SHP77 treated with DMSO at 0.1 percent for 48 hours (cell line): Measurements from ENCODE around the gene MYMK.

ENCODE experiments used
- DNase-seq: peaks from one replicate; lab custom pipeline; 2025; lab: John Stamatoyannopoulos, UW

MYMK gene

DNA sequence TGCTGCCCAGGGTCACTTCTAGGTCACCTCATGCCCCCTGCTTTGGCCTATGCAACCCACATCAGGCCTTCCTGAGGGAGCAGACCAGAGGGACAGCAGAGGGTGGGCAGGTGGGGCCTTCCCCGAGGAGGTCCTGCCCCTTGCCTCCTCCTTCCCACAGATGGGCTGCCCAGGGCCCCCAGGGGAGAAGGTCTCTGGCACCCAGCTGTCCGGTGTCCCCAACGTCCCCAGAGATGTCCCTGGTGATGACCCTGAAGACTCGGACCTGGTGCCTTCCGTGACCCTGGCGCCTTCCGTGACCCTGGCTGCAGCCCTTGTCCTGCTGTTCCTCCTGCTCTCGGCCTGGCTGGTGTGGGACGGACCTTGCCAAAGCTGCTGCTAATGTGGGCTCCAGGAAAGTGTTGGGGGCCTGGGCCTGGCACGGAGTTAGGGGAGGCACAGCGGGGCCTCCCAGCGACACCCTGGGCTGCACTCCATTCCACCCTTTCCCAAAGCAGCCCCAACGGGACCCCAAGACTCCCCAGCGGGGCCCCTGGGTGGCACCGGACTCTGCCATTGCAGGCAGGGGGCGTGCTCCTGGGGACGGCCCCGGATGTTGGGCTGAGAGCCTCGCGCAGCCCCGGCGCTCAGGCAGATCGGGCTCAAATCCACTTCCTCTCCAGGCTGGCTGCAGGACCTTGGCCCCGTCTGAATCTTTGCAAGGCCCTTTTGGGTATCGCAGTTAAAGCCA lies 39.1 kb downstream of the MYMK start:
- DNase-seq, result no peak

DNA sequence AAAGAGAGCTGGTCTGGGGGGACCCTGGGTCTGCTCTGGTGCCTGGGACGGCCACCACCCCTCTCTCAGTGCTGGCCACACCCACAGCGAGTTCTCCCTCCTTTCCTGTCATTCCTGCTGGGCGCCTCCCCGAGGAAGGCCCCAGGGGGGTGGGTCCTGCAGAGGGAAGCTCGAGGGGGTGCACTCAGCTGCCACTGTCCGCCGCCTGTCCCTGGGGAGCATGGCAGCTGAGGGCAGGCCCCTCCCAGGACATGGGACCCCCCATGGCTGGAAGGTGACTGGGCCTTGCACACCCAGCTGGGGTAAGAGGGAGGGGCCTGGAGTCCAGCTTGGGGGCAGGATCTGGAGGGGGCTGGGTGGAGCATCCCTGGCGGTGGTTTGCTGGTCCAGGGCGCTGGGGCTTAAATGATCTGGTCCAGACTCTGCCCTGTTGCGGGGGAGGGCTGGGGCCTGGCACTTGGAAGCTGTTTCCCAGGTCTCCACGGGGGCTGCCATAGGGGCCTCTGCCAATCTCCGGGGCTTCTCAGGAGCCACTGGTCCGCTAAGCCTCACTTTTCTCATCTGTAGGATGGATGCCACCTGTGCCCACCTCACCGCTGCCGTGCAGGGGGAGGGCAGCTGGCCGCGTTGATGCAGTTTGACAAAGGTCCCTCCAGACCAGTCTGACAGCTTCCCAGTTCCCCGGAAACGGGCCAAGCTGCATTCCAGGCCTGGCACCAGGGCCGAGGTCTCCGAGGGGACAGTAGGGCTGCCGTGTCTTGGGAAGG lies 39.9 kb downstream of the MYMK start:
- DNase-seq, result no peak

DNA sequence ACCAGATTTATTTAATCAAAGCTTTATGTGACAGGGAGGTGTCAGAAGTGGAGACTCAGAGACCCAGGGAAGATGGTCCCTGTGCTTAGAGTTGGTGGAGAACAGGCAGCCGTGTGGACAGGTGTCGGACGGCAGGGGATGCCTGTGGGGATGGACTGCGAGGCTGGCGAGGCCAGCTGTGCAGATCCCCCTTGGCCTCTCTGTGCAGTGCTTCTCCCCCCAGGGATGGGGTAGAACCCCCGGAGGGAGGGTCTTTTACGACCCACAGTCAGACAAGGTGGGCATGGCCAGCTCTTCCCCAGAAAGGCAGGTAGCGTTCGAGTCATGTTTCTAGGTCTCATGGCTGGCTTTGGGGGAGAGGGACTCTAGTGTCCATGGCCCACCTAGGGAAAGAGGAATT lies 41.1 kb downstream of the MYMK start:
- no peak for DNase-seq

DNA sequence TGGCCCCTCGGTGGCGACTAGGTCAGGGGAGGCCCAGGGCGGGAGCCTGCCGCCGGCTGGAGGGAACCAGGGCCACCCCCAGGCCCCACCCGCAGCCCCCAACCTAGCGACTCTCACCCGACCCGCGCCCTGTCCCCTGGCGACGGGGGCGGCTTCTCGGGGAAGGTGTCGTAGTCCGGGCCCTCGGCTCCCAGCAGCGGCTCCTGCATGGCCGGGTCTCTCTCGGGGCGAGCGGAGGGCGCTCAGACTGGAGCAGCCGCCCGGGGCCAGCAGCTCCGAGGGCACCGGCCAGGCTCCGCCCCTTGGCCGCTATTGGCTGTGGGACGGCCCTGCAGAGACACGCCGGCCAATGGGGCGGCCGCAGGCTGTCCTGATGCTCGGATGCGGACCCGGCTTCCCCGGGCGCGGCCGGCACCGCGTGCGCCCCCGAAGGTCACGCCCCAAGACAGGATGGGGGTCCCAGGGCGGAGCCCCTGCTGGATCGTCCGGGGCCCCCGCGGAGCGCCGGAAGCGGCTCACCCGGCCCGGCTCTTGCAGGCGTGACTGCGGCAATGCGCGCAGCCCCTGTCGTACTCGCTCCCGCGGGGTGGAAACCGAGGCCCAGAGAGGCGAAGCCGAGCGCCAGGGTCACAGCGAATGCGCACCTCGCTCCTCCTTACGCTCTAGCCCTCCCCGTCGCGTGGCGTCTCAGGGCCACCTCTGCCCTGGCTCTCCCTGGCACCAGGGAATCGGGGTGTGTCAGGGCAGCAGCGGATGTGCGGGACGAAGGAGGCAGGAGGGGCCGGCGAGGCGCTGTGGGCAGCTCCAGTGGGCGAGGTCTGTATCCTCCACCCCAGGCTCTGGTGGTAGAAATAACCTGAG lies 45.7 kb downstream of the MYMK start, which contains the start of gene SLC2A6:
SLC2A6 (minus strand) TSS at position 249 of the 861 bp plus-strand sequence; CDS start at position 209, 40 bp downstream.
- DNase-seq, result peak; percentile 40

DNA sequence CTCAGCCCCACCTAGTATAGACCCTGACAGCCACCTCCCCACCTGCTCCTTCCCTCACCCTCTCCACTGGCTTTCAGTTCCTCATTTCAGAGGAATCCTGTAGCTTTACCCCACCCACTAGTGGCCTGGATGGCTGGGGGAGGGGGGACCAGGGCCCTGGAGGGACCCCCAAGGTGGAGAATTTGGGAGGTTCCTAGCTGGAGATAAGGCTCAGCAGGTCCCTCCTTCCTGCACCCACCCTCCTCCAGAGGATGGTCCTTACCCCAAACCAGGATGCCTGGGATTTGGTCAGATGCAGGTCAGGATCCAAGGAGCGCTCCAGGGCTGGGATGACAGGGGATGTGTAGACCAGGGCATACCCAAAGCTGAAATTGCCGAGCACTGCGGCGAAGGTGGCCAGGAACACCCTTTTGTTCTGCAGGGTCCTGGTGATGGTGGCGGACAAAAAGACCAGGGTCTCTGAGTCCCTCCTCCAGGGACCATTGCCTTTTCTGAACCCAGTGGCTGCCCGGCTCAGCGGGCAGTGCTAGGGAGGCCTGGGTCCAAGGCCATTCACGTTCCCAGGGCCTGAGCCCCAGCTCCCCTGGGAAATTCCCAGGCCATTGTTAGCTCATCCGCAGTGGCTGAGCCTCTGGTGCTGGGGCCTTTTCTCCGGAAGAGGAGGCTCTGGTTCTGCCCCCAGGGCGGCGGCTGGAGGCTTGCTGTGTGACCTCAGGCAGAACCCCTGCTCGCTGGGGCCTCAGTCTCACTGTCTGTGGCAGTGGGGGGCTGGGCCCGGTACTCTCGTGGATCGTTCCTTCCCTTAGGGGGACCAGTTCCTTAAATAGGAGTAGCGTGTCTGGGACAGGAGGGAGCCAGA lies 46.5 kb downstream of the MYMK start:
- no peak for DNase-seq

DNA sequence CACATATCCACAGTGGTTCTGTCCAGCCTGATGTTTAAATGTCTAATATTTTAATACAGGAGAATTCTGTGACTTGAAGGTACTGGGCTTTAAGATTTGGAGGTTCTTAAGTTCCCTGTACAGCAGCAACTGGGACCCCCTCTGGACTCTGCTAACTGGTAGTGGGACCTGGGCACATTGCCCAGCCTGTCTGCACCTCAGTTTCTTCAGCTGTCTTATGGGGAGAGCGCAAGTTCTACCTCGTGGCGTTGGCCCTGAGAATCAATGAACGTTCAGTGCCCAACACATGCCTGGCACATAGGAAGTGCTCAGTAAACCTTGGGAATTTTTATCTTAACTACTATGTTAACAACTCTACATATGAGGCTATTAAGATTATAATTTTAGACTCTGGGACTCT lies 47.3 kb downstream of the MYMK start:
- DNase-seq, result no peak

DNA sequence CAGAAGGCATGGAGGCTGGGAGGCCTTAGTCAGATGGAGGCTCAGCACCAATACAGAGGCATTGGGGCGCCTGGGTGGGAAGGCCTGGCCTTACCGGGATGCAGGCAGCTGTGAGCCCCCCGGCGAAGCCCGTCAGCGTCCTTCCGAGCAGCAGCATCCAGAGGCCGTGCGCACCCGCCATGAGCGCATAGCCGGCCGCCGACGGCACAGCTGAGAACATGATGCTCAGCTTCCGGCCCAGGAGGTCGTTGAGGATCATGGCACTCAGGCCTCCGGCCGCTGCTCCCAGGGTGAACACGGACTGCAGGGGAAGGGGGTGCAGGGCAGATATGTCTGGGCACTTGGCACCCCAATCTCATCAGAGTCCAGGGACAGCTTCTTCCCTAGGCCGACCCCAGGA lies 47.8 kb downstream of the MYMK start:
- DNase-seq, result no peak

DNA sequence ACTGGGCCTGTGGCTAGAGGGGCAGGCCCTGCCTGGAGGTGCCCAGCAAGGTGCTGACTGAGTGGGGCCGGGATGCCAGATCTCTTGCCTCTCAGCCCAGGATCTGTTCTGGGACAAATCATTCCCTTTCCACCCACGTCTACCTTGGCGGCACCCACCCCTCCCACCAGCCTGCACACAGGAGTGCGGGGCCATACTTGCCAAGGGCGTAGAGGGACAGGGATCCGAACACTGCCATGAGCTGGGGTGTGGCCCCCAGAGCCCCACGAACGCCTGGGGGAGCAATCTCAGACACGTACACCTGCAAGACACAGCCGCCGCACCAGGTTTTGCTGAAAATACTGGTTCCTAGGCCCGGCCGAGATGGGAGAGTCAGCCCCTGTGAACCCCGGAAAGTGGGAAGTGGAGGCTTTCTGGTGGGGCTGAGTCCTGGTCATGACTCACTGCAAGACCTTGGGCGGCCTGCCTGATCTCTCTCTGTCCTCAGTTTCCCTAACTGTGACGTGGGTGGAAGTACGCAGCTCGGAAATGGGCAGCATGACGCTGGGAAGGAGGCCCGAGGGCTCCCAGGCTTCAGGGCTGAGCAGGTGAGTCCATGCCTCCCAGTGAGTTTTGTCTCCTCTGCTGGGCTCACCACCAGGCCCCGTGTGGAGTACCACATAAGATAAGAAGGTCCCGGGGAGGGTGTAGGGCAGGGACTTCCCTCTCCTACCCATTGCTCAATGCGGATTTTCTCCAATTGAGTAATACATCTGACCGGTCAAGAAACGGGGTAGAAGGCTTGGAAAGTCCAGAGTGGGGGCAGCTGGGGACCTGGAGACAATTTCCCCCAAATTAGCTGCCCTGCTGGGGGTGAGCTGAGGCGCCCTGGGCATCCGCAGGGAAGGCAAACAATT lies 48.5 kb downstream of the MYMK start:
- no peak for DNase-seq

DNA sequence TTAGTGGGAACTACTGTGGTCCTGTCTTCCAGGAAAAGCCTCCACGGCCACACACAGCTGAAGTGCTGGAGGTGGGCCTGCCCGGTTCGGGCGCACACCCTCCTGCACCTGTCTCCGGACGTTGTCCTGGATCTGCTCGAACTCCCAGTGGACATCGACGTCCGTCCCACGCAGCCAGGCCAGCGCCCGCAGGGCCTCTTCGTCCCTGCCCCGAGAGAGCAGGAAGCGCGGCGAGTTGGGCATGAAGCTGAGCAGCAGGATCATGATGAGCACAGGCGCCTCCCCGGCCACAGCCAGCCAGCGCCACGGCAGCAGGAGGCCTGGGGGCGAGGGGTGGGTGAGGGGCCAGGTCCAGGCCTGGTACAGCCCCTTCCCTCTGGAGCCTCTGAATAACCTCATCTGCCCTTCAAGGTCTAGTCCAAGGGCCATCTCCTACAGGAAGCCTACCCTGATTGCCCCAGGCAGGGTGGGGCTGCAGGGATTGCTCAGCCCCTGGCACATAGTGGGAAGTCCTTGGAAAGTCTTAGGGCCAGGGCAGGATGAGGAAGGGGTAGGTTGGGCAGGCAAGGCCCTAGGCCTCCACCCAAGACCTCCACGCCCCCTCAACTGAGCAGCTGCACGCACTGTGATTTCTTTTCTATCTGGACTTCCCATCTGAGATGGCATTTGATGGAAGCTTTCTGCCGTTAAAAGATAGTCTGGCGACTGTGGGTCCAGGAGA lies 49.3 kb downstream of the MYMK start:
- no peak for DNase-seq

DNA sequence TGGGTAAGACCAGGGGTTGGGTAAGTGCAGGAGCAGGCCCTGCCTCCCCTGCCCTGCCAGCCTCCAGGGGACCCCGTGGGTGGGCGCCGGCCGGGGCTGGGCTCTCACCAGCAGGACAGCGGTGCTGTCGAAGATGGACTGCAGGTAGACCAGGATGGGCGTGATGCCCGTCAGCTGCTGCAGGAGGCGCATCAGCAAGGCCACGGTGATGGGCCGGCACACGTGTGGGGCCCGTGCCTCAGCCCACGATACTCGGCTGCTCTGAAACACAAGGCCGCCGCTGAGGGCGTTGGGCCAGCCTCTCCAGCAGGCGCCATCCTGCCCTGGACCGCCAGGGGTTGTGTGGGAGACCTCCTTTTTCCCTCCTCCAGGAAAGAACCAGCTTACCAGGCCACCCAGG lies 49.9 kb downstream of the MYMK start:
- DNase-seq, result no peak

DNA sequence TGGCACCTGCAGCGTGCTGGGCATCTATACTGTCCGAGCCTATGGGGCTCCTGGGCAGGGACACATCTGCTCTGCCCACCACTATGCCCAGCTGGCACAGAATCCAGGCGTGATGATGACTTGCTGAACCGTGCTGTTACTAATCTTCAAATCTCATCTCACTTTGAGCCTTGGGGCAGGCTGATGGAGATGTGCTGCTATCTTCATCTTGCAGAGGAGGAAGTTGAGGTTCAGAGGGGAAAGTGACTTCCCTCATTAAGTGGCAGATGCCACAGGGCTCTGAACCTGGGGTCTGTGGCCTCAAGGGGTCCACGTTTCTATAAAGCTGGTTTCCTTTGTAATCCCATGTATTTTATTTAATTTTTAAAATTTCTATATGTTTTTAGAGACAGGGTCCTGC lies 50.5 kb downstream of the MYMK start:
- no peak for DNase-seq

DNA sequence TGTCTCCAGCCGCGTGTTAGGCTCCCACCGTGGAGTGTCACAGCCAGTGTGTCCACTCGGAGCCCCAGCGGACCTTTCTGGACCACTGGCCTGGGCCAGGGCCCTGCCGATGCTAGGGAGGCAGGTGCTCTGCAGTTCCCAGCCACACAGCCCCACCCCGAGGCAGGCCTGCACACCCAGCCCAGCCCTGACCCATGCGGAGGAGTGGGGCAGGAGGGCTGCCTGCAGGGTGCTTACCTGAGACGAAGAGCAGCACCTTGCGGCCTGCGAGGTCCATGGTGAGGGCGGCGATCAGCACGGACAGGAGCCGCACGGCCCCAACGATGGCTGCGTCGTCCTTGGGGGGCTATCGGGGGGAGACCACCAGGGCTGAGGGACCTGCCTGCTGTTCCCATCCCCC lies 51.0 kb downstream of the MYMK start:
- no peak for DNase-seq

DNA sequence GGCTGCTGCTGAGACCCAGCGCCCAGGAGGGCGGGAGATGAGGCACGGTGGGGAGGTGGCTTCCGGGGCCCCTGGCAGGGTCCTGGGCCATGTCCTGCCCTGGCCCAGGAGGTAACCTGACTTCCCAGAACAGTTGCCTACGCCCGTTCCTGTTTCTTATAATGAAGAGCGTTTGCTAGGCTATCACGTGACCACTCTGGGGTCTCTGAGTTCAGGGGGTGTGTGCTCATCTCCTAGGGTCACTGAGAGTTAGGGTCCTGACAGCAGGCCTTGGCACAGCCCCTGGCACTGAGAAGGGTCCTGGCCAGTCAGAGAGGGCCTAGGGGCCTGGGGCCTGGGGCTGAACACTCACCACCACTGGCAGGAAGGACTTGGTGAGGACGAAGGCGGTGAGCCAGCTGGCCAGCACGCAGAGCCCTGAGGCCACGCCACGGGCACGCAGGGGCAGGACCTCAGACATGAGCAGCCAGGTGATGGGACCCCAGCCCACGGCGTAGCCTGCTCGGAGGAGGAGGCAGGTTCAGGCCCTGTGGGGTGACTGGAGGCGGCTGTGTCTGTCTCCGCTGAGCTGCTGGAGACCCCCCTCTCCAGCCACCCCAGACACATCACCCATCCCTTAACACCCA lies 51.9 kb downstream of the MYMK start:
- DNase-seq, result no peak

DNA sequence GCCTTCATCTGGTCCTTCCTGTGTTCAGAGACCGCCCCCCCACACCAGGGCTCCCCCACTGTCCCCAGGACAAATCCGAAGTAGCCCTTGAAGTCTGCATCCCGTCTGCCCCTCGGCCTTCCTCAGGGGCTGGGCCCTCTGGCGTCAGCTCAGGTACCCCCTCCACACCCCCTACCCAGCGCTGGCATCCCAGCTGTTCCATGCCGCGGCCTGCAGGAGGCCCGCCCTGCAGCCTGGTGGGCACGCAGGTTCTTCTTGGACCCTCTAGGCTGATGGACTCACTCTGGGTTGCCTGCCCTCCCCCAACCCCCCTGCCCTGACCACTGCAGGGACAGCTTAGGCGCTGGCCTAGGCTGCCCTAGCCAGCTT lies 52.5 kb downstream of the MYMK start:
- no peak for DNase-seq

DNA sequence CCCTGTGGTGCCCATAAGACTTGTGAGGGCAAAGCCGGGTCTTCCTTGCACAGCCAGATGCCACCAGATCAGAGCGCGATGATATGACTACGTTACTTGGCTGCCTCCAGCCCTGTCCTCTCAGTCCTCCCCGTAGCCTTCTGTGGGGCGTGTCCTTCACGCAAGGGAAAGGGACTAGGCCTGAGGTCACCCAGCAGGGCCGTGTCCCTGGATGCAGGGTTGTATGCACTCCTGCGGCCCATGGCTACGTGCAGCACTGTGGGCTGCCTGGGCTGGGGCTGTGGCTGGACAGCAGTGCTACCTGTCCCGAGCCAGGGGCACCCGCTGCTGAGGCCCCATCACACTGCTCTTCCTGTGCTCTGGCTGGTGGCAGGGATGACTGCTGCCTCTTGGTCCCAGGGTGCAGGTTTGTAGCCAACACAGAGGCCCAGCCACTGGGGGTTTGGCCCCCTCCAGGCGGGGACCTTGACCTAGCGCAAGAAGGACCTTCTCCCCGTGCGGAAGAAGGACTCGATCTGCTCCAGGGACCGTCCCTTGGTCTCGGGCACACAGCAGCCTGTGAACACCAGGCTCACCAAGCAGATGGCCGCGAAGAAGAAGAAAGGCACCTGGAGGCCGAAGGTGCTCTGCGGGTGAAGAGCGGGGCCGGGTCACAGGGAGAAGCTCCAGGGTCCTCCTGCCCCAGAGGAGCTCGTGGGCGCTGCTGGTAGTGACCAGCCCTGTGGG lies 53.0 kb downstream of the MYMK start:
- no peak for DNase-seq

DNA sequence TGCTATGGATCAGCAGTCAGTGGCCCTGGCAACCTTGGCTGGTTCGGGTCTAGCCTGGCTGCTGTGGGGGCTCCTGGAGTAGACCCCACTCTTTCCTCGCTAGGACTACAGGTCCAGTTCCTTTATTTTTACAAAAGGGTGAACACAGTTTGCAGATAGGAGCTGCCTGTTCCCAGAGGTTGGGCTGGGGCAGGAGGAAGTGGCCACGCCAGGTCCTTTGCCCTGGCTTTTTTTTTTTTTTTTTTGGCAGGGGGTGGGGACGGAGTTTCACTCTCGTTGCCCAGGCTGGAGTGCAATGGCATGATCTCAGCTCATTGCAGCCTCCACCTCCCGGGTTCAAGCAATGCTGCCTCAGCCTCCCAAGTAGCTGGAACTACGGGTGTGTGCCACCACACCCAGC lies 53.8 kb downstream of the MYMK start:
- no peak for DNase-seq

DNA sequence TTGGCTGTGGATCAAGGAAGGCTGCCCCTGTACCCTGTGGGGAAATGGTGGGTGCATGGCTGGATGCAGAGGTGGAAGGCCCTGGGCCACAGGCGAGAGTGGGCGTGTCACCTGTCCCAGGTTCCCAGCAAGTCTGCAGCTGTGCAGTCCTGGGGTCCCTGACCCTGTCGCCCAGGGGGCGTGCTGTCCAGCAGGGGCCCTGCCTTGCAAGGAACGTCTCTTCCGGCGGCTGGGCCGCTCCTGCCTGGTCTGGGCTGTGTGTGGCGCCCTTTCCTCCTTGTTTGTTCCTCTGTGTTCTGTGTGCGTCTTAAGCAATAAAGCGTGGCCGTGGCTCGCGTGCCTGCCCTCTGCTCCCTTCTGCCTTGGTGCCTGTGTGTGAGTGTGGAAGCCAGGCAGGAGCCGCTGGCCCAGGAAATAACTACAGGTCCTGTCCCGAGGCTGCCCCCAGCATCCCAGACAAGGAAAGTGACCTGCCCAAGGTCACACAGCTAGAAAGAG lies 54.3 kb downstream of the MYMK start:
- DNase-seq, result no peak

DNA sequence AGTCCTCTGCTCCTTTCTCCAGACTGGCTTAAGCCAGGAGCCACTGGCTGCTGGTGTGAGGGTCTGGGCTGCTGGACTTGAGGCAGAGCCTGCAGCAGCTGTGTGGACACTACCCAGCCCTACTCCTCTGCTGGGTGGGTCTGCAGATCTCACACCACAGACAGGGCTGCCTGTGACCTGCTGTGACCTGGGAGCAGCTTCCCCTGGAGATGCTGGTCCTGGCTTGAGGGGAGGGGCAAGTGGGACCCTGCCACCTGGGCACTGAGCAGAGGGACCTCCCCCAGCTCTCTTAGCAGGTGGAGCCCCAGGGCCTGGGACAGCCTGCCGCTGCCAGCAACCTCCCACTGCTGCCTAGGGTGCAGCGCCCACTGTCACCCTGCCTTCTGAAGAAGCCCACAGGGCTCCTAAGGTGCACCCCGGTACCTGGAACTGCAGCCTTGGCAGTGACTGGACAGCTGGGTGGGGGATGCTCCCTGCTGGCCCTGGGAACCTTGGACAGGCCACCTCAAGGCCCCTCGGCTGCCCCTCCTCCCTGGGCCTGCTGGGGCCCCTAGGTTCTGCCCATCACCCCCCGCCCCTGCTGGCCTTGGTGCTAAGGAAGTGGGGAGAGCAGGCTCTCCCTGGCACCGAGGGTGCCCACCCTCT lies 55.9 kb downstream of the MYMK start:
- DNase-seq, result no peak
